Mammary epithelial cell (primary cell): ENCODE measurements around the gene STK39.

Experiments used
- EZH2 ChIP-seq: IDR thresholded peaks from 2 replicates; pipeline ENCODE4 v1.6.1; 2012; ENCODE audit warnings: low read length, inconsistent platforms, borderline replicate concordance
- TF ChIP-seq, protein P1 (sequence below), 2 donors: IDR thresholded peaks in 1 of 2; conservative IDR thresholded peaks in 1 of 2; 2 replicates each; pipeline ENCODE4 v1.5.1; 2011 to 2012; ENCODE audit warnings: inconsistent platforms in 2 of 2, low read length in 2 of 2, mild to moderate bottlenecking in 2 of 2, control low read depth in 1 of 2, low read depth in 1 of 2; ENCODE audit not compliant: insufficient read depth in 1 of 2; ENCODE audit errors: extremely low read depth in 1 of 2

- TF ChIP-seq, protein P1, sequence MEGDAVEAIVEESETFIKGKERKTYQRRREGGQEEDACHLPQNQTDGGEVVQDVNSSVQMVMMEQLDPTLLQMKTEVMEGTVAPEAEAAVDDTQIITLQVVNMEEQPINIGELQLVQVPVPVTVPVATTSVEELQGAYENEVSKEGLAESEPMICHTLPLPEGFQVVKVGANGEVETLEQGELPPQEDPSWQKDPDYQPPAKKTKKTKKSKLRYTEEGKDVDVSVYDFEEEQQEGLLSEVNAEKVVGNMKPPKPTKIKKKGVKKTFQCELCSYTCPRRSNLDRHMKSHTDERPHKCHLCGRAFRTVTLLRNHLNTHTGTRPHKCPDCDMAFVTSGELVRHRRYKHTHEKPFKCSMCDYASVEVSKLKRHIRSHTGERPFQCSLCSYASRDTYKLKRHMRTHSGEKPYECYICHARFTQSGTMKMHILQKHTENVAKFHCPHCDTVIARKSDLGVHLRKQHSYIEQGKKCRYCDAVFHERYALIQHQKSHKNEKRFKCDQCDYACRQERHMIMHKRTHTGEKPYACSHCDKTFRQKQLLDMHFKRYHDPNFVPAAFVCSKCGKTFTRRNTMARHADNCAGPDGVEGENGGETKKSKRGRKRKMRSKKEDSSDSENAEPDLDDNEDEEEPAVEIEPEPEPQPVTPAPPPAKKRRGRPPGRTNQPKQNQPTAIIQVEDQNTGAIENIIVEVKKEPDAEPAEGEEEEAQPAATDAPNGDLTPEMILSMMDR (conservative IDR thresholded peaks at IDR 0.05 in 1 of 2, IDR thresholded peaks at IDR 0.05 in 1 of 2; ENCODE audit: extremely low read depth in 1 of 2, insufficient read depth in 1 of 2, low read depth in 1 of 2, low read length in 2 of 2), result no peak
- TF ChIP-seq EZH2, result no peak
Observed at GRCh38 chr2:167940734-167941507, 306.5 kb downstream of the STK39 start.
